ENCODE measurements around the gene SLC38A4.

SLC38A4 gene

GRCh38 chr12:46814143-46814542 lies 11.7 kb downstream of the SLC38A4 start:
- DNase-seq: no peak

GRCh38 chr12:46811185-46811584 lies 14.6 kb downstream of the SLC38A4 start:
- DNase-seq: no peak

GRCh38 chr12:46808955-46809697 lies 16.7 kb downstream of the SLC38A4 start:
- DNase-seq: no peak

- no peak for DNase-seq
These were observed 17.5 kb downstream of the SLC38A4 start for GRCh38 chr12:46808317-46808716.

- no peak for DNase-seq
These were observed 21.7 kb downstream of the SLC38A4 start for GRCh38 chr12:46804054-46804453.

- DNase-seq: no peak
These were observed 22.3 kb downstream of the SLC38A4 start for GRCh38 chr12:46803517-46803916.

GRCh38 chr12:46801293-46801692 lies 24.5 kb downstream of the SLC38A4 start:
- no peak for DNase-seq

GRCh38 chr12:46800160-46800559 lies 25.6 kb downstream of the SLC38A4 start:
- no peak for DNase-seq

GRCh38 chr12:46798648-46799047 lies 27.1 kb downstream of the SLC38A4 start:
- DNase-seq: no peak

GRCh38 chr12:46798056-46798455 lies 27.7 kb downstream of the SLC38A4 start:
- no peak for DNase-seq

- no peak for DNase-seq
These were observed 29.8 kb downstream of the SLC38A4 start for GRCh38 chr12:46795988-46796387.

GRCh38 chr12:46794593-46795190 lies 31.1 kb downstream of the SLC38A4 start:
- DNase-seq: no peak

GRCh38 chr12:46792925-46793324 lies 32.9 kb downstream of the SLC38A4 start:
- no peak for DNase-seq

GRCh38 chr12:46790066-46790465 lies 35.7 kb downstream of the SLC38A4 start:
- DNase-seq: no peak

- DNase-seq: peak; percentile 47
These were observed 37.5 kb downstream of the SLC38A4 start for GRCh38 chr12:46788072-46788887.

- no peak for DNase-seq
These were observed 38.2 kb downstream of the SLC38A4 start for GRCh38 chr12:46787496-46788055.

GRCh38 chr12:46786774-46787173 lies 39.0 kb downstream of the SLC38A4 start:
- peak; percentile 93 for DNase-seq

GRCh38 chr12:46785382-46785781 lies 40.4 kb downstream of the SLC38A4 start:
- no peak for DNase-seq

- no peak for DNase-seq
These were observed 41.9 kb downstream of the SLC38A4 start for GRCh38 chr12:46783871-46784270.

- DNase-seq: no peak
These were observed 45.9 kb downstream of the SLC38A4 start for GRCh38 chr12:46779879-46780278.

GRCh38 chr12:46779063-46779462 lies 46.7 kb downstream of the SLC38A4 start:
- no peak for DNase-seq

GRCh38 chr12:46778415-46778814 lies 47.4 kb downstream of the SLC38A4 start:
- no peak for DNase-seq

- DNase-seq: no peak
These were observed 48.2 kb downstream of the SLC38A4 start for GRCh38 chr12:46777587-46777986.

GRCh38 chr12:46775796-46776195 lies 50.0 kb downstream of the SLC38A4 start:
- no peak for DNase-seq

All from HCEC 1CT (cell line).